Uterine smooth muscle cell (primary cell): ENCODE data around the gene TBCCD1. TPM values are rescaled to one million over a fixed set of nuclear protein-coding genes. Genes with fewer than 3 reads are reported as not detected.

Experiments
- total RNA-seq: library from RNA; depleted of rRNA; stranded (reverse); fragments of >200 nt; gene quantifications from 2 replicates; pipeline ENCODE4 v1.2.3, GENCODE V29; 2014

Gene TBCCD1, protein sequence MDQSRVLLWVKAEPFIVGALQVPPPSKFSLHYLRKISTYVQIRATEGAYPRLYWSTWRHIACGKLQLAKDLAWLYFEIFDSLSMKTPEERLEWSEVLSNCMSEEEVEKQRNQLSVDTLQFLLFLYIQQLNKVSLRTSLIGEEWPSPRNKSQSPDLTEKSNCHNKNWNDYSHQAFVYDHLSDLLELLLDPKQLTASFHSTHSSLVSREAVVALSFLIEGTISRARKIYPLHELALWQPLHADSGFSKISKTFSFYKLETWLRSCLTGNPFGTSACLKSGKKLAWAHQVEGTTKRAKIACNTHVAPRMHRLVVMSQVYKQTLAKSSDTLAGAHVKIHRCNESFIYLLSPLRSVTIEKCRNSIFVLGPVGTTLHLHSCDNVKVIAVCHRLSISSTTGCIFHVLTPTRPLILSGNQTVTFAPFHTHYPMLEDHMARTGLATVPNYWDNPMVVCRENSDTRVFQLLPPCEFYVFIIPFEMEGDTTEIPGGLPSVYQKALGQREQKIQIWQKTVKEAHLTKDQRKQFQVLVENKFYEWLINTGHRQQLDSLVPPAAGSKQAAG
- 14.3 and 17.0 TPM in 2 replicates for total RNA-seq

DNA sequence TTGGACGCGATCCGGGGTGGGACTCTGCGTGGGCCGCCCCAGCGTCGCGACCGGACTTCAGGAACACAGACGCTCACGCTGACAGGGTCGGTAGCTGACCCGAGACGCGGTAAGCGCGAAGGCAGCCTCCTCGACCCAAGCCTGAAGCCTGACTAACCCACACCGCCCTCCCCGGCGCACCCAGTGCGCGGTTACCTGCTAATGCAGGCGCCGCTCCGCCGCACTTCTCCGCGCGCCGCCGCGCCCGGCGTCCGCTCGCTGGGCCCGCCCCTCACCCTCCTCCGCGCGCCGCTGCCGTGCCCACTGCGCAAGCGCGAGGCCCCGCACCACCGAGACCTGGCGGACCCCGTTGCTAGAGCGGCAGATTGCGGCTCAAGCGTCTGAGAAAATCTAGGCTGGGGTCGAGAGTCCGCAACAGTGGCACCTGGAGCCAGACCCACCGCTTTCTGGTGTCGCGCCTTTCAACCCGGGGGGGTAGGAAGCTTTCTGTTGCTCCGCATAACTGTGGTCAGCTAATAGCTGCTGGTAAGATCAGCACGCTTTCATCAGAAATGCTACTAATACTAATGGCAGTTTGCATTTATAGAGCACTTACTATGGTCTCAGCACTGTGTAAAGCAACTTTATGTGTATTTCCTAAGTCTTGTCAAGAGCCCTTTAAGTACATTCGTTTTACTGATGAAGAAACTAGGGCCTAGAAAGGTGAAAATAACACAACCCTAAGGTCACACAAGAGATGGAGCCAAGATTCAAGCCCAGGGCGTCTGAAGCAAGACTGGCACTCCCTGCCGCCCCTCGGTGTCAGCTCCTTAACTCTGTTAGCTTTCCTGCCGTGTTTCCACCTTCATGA lies at the start of gene TBCCD1:
Gene TBCCD1, minus strand, starts transcription at position 268 of the 850 bp plus-strand sequence. CDS start 3,010 bp downstream, outside the sequence.

DNA sequence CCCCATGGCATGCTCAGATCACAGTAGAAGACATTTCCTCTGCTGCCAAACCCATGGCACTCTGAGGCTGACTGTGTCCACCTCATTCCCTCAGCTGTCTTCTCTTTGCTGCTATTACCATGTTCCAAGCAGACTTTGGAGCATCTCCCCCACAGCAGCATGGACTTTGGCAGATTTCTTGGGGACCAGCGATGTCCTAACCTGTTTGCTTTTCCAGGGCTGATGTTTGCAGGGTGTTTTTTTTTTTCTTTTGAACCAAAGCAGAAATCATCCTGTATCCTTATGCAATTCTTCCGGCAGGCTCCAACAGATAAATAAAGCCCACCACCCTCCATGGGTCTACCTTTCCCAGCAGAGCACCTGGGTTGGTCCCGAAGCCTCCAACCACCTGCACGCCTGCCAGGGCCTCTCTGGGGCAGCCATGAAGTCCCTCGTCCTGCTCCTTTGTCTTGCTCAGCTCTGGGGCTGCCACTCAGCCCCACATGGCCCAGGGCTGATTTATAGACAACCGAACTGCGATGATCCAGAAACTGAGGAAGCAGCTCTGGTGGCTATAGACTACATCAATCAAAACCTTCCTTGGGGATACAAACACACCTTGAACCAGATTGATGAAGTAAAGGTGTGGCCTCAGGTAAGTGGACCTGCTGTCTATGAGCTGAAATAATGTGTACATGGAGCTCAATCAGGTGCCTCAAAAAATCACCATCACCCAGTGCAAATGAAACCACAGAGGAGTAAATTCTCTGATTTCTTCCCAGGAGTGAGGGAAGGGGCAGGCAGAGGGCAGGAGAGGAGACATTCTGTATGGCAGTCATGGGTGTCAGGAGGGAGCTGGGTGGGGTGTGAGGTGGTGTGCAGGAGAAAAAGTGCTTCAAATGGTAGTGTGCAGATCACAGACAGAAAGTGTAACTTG lies 45.8 kb upstream of the TBCCD1 start, which contains the start of gene AHSG:
Gene AHSG, plus strand, starts transcription at position 340 of the 916 bp plus-strand sequence. Its CDS starts 82 bp downstream, at position 422.

DNA sequence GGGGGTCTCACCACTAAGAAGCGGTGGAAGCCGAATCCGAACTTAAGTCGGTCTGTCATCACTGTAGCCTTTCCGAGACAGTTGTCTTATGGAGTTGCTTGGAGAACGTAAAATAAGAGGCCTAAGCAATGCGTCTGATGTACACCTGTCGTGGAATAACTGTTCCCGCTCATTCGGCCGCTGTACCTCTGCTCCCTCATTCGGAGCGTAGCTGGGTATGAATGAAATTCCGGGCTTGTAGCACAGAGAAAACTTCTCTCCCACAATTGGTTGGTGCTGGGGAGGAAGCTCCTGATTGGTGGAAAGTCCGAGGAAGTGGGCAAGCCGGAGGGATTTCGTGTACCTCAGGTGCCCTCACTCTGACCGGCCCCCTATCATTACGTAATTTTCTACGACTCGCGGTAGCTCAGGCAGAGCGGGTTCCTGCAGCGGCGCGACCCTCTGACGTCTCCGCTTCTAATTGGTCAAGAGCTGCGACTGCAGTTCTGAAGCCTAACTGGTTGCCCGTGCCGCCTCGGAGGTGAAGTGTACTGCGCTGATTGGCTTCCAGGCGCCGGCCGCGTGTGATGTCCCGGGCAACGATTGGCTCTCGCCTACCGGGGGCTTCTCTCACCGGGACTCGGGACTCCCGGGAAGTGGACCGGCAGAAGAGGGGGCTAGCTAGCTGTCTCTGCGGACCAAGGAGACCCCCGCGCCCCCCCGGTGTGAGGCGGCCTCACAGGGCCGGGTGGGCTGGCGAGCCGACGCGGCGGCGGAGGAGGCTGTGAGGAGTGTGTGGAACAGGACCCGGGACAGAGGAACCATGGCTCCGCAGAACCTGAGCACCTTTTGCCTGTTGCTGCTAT lies 3.2 kb upstream of the TBCCD1 start, which contains the start of gene DNAJB11:
Gene DNAJB11, plus strand, starts transcription at position 625 of the 845 bp plus-strand sequence. Its CDS starts 178 bp downstream, at position 803.

DNA sequence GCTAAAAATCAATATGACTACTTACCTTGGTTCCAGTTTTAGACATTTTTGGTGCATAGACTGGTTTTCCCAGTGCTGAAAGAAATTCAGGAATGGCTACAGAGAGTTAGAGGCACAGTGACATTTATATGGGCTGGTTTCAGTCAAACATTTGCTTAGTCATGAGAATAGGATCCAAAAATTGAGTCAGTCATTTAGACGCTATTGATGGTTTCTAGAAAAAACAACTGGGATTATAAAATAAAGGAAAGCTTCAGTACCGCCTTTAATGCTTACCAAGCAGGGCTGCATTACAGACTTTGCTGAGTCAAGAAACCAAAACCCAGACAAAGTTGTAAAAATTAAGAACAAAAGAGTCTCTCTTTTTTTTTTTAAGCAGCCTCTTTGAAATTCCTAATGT lies 22.9 kb downstream of the TBCCD1 start, which contains the start of gene CRYGS:
Gene CRYGS, minus strand, starts transcription at position 100 of the 400 bp plus-strand sequence. Its CDS starts 54 bp downstream, at position 46.

Other genes with a start within 250 kb of the TBCCD1 start
- gene DGKG, start 205.1 kb downstream of the TBCCD1 start, total RNA-seq = 1.1 and 6.3 TPM in 2 replicates
- gene CRYGS, start 23.0 kb downstream of the TBCCD1 start, total RNA-seq = 1.00 and 2.1 TPM in 2 replicates
- 69.5 and 114 TPM in 2 replicates for gene DNAJB11, start 3.4 kb upstream of the TBCCD1 start, total RNA-seq
- not detected in 2 replicates for gene AHSG, start 45.7 kb upstream of the TBCCD1 start, total RNA-seq
- not detected in 2 replicates for gene FETUB, start 73.1 kb upstream of the TBCCD1 start, total RNA-seq
- not detected in 2 replicates for gene HRG, start 98.7 kb upstream of the TBCCD1 start, total RNA-seq
- not detected in 2 replicates for gene KNG1, start 150.0 kb upstream of the TBCCD1 start, total RNA-seq
- gene EIF4A2, start 216.2 kb upstream of the TBCCD1 start, total RNA-seq = 1,157 and 2,028 TPM in 2 replicates
- gene RFC4, start 239.1 kb upstream of the TBCCD1 start, total RNA-seq = 26.5 and 62.9 TPM in 2 replicates